Ovary (tissue), 9 donors: ENCODE measurements around the gene UBE2C. TPM values are rescaled to one million over a fixed set of nuclear protein-coding genes. Genes with fewer than 3 reads are reported as not detected.

Experiments
- DNase-seq, 5 donors: peaks; one replicate each; pipeline ENCODE4 v3.0.0-alpha.2; 2019 to 2020
- H3K27ac ChIP-seq, 2 donors: fragments of 200-600 bp; one replicate each; pipeline versions ENCODE4 v1.5.1 to v1.8.0; 2019 to 2022
- H3K27me3 ChIP-seq: fragments of 200-600 bp; one replicate; pipeline ENCODE4 v1.8.0; 2022
- H3K36me3 ChIP-seq: fragments of 200-600 bp; sonication (generic); one replicate; pipeline ENCODE4 v1.5.1; 2019
- H3K4me1 ChIP-seq: one replicate; pipeline ENCODE4 v1.8.1; 2013; ENCODE audit warnings: mild to moderate bottlenecking, moderate library complexity; ENCODE audit not compliant: insufficient read depth
- H3K4me3 ChIP-seq: fragments of 200-600 bp; sonication (generic); one replicate; pipeline ENCODE4 v1.5.1; 2017
- H3K9me3 ChIP-seq, 2 donors: fragments of 200-600 bp in 1 of 2; sonication (generic) in 1 of 2; one replicate each; pipeline versions ENCODE4 v1.5.1 to v1.8.1; 2013 to 2019; ENCODE audit warnings: mild to moderate bottlenecking in 1 of 2, moderate library complexity in 1 of 2
- EP300 ChIP-seq: sonication (generic); formaldehyde crosslinking; IDR thresholded peaks from one replicate; pipeline ENCODE4 v1.6.1; 2017; ENCODE audit warnings: antibody characterized with exemption
- POLR2A ChIP-seq: fragments of 450-650 bp; IDR thresholded peaks from one replicate; pipeline ENCODE4 v1.6.1; 2017; ENCODE audit warnings: antibody characterized with exemption, mild to moderate bottlenecking, moderate library complexity
- WGBS, 3 donors: extraction: QIAGEN DNeasy Blood & Tissue Kit in 1 of 3; methylation state at CpG; one replicate each; pipeline versions ENCODE4 v1.1.5 to v1.1.7; 2013 to 2017; 5-methylcytosine and 5-hydroxymethylcytosine counted together
- intact Hi-C, 4 donors: fragments of 100-400 bp; cut with DNase I; formaldehyde crosslinking; loops; one replicate each; pipeline versions ENCODE4 v1.11.0 to v1.15.1; 2022 to 2023
- polyA plus RNA-seq, 2 donors: library from polyadenylated mRNA; stranded (reverse); fragments of 200-250 nt in 1 of 2; fragments of 350-450 nt in 1 of 2; fragmentation: Illumina TruSeq in 1 of 2; extraction: RNeasy Lipid Tissue Mini Kit (QIAGEN cat#74804) in 1 of 2; gene quantifications; one replicate each; pipeline ENCODE4 v1.2.3, GENCODE V29; 2013 to 2014
- total RNA-seq, 7 donors: library from RNA; depleted of rRNA in 2 of 7; stranded (reverse); fragments of >200 nt in 2 of 7; fragmentation: NEBNext Ultra II Directional in 3 of 7; extraction: Animal tissue kit (Norgen Biotek cat#: 25700) in 3 of 7; gene quantifications; one replicate each; pipeline versions ENCODE4 v1.1.0 to v1.2.4, GENCODE V29; 2016 to 2023
- TF ChIP-seq, protein P1 (sequence below), 3 donors: fragments of 450-650 bp in 2 of 3; fragments of 200-600 bp in 1 of 3; IDR thresholded peaks; one replicate each; pipeline versions ENCODE4 v1.5.1 to v1.8.0; 2016 to 2022; ENCODE audit warnings: antibody characterized with exemption in 3 of 3, mild to moderate bottlenecking in 1 of 3
- donor health status: DM: no; HTN: no; CAD: no; lungs with moderate emphysema.
- donor health status: DM: no; HTN: no; CAD: no.
- donor health status: Bipolar disorder and iron deficiency.
- donor health status: DM: yes; HTN: yes; CAD: no.
- donor health status: DM: no; HTN: no; CAD: no.
- donor health status: DM: yes; HTN: yes; CAD: no.

Gene UBE2C
- total and polyA plus RNA-seq, 9 donors, result 0.69 to 5.6 (median 1.6) TPM; not detected in 3

DNA sequence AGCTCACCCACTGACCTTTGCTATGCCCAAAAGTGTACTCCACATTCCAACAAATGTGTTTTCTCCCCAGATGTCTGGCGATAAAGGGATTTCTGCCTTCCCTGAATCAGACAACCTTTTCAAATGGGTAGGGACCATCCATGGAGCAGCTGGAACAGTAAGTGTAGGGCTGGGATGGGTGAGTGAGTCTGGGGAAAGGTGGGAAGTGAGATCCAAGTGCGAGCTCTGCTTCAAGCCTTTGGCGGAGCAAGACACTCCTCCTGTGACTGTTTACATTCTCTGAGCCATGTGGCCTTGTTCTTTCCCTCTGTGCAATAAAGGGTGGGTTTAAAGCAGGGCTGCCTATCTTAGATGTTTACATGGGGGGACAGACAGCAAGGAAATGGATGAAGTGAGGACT, 1.9 kb downstream of the UBE2C start:
- WGBS, 3 donors, result 57 to 65% (median 58%) methylated on average over 3 of the region's 3 CpGs
- H3K4me1 ChIP-seq, result peaks cover 5% of the 10 kb centered on the region
- intact Hi-C loops, result no loop called here
- no peaks in the 10 kb centered on the region for H3K36me3 ChIP-seq
- H3K27me3 ChIP-seq, result no peaks in the 10 kb centered on the region
- TF ChIP-seq, protein P1, sequence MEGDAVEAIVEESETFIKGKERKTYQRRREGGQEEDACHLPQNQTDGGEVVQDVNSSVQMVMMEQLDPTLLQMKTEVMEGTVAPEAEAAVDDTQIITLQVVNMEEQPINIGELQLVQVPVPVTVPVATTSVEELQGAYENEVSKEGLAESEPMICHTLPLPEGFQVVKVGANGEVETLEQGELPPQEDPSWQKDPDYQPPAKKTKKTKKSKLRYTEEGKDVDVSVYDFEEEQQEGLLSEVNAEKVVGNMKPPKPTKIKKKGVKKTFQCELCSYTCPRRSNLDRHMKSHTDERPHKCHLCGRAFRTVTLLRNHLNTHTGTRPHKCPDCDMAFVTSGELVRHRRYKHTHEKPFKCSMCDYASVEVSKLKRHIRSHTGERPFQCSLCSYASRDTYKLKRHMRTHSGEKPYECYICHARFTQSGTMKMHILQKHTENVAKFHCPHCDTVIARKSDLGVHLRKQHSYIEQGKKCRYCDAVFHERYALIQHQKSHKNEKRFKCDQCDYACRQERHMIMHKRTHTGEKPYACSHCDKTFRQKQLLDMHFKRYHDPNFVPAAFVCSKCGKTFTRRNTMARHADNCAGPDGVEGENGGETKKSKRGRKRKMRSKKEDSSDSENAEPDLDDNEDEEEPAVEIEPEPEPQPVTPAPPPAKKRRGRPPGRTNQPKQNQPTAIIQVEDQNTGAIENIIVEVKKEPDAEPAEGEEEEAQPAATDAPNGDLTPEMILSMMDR (IDR thresholded peaks at IDR 0.05), result no peak
- TF ChIP-seq EP300, result no peak
- TF ChIP-seq POLR2A, result no peak
- DNase-seq, result no peak
- H3K27ac ChIP-seq, result no peak overlapping the region
- H3K9me3 ChIP-seq, result no peaks in the 10 kb centered on the region
- H3K4me3 ChIP-seq, result no peak overlapping the region

DNA sequence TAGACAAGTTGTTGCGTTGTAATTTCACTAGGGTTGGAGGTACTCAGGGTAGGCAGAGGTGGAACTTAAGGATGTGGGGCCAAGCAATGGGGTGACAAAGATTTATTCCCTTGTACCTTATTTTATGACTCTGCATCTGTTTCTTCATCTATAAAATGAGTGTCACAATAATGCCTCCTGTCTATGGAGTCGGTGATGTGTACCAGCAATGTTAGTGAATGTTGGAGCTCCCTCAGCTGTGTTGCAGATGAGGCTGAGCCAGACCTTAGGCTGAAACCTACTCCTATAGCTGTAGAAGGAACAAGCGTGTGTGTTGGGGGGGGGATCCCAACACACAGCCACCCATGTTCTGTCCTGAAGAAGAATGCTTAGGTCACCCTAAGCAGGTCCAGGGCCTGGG, 4.5 kb downstream of the UBE2C start:
- Histone ChIP-seq H3K4me3 (no peak overlapping the region), H3K27ac (no peak overlapping the region), H3K27me3 (no peaks in the 10 kb centered on the region), H3K36me3 (no peaks in the 10 kb centered on the region), H3K4me1 (peaks cover 5% of the 10 kb centered on the region), H3K9me3 (no peaks in the 10 kb centered on the region)
- intact Hi-C loops, result no loop called here
- no peak for DNase-seq
- no peak for TF ChIP-seq EP300
- no peak for TF ChIP-seq POLR2A
- TF ChIP-seq, protein P1 (IDR thresholded peaks at IDR 0.05), result no peak
- 85 to 89% (median 89%) methylated on average over 3 of the region's 3 CpGs for WGBS, 3 donors

DNA sequence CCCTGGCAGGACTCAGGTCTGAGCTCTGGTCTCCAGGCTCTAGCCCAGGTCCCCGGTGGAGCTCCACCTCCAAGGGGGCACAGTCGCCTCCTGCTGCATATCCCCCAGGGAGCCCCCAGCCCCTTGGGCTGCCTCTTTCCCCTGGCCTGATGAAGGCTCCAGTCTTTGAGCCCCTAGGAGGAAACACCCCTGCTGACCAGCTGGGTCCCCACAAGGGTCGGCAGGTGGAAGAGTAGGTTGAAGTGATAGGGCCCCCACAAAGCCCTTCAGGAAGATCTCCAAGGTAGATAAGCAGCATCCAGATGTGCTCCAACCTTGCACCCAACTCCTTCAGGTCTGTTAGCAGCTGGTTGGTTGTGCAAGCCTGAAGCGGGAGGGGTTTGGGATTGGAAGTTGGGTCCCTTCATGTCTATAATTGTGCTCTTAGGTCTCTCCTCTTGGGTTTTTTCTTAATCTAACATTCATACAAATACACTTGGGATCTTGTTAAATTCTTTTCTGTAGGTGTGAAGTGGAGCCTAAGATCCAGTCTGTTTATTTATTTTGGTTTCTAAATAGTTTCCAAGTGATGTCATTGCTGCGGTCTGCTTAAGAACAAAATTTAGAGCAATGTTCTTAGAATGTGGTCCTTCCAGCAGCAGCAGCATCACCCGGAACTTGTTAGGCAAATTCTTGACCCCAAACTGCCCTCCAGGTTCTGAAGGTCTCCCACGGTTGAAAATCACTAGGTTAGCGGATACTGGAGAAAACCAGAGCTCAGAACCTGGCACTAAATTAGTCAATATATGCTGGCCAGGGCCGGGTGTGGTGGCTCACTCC, 5.1 kb downstream of the UBE2C start:
- WGBS, 3 donors, result 25 to 38% (median 35%) methylated on average over 8 to 9 of the region's 9 CpGs
- TF ChIP-seq, protein P1 (IDR thresholded peaks at IDR 0.05), result no peak
- no peak for TF ChIP-seq EP300
- no peak for TF ChIP-seq POLR2A
- Histone ChIP-seq H3K9me3 (no peaks in the 10 kb centered on the region), H3K4me3 (no peak overlapping the region), H3K27ac (no peak overlapping the region), H3K36me3 (no peaks in the 10 kb centered on the region), H3K27me3 (no peaks in the 10 kb centered on the region), H3K4me1 (peaks cover 6% of the 10 kb centered on the region)
- no peak for DNase-seq
- intact Hi-C loops, result no loop called here

DNA sequence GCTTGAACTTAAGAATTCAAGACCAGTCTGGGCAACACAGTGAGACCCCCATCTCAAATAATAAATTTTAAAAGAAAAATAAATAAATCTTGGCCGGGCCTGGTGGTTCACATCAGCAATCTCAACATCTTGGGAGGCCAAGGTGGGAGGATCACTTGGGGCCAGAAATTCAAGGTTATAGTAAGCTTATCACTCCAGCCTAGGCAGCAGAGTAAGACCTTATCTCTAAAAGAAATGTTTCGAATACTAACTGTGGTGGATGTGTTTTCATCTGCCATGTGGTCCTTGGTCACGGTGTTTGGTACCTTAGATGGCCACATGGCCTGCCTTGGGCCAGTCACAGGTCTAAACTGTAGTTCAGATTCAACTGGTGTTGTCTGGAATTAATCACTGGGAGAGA, 5.8 kb downstream of the UBE2C start:
- H3K27ac ChIP-seq, result no peak overlapping the region
- DNase-seq, result no peak
- H3K4me3 ChIP-seq, result no peak overlapping the region
- no peaks in the 10 kb centered on the region for H3K27me3 ChIP-seq
- TF ChIP-seq, protein P1 (IDR thresholded peaks at IDR 0.05), result no peak
- TF ChIP-seq EP300, result no peak
- TF ChIP-seq POLR2A, result no peak
- H3K4me1 ChIP-seq, result peaks cover 6% of the 10 kb centered on the region
- 21 to 48% (median 36%) methylated on average over 3 of the region's 3 CpGs for WGBS, 3 donors
- no peaks in the 10 kb centered on the region for H3K36me3 ChIP-seq
- intact Hi-C loops, result no loop called here
- H3K9me3 ChIP-seq, result no peaks in the 10 kb centered on the region
